SIG-M5 treated with dmso at 0.1 percent for 504 hours (cell line): ENCODE measurements around the gene ARHGEF17.
"Not testable (repeated sequence)": the region's sequence is repeated elsewhere in the genome, so short reads cannot be mapped to it uniquely, and the experiment has no call there.

Experiments
- DNase-seq: peaks from one replicate; lab custom pipeline; 2025; ENCODE audit not compliant: unreplicated experiment; lab: John Stamatoyannopoulos, UW

The ARHGEF17 gene

DNA sequence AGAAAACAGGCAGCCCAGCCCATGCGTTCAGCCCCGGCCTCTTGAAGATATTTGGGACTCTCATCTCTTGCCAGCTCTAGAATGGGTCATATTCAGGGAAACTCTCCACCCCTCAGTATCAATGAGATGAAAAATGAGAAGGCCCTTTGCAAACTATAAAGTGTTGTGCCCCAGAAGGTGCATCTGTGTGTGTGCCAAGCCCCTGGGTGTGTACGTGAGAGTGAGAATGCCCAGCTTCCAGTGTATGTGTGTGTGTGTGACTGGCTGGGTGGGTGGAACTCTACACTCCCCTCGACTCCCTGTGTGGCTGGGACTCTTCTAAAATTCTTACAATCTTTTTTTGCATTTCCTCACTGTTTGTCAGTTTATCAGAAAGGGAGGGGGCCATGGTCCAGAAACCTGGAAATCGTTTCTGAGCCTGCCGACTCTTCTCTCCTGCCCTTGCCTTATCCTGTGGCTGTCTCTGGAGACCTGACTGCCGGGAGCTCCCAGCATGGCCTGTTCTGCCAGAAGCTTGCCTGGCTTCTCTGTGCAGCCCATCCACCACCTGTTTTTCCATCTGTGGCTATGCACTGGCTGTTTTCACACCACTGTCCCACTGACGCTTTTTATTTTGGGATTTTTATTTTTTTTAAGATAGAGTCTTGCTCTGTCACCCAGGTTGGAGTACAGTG lies 34.7 kb upstream of the ARHGEF17 start:
- peak; percentile 22 for DNase-seq

DNA sequence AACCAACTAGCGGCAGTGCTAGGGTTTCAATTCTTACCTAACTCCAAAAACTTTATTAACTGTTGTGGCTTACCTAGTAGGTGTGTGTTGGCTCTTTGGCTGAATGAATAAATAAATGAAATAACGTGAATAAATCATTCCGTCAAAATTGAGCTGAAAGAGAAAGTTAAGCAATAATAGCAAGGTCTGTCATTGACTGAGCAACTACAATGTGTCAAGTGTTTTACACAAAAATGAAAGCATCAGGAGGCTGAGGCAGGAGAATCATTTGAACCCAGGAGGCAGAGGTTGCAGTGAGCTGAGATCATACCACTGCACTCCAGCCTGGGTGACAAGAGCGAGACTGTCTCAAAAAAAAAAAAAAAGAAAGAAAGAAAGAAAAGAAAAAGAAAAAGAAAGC lies 33.9 kb upstream of the ARHGEF17 start:
- not testable (repeated sequence) for DNase-seq

DNA sequence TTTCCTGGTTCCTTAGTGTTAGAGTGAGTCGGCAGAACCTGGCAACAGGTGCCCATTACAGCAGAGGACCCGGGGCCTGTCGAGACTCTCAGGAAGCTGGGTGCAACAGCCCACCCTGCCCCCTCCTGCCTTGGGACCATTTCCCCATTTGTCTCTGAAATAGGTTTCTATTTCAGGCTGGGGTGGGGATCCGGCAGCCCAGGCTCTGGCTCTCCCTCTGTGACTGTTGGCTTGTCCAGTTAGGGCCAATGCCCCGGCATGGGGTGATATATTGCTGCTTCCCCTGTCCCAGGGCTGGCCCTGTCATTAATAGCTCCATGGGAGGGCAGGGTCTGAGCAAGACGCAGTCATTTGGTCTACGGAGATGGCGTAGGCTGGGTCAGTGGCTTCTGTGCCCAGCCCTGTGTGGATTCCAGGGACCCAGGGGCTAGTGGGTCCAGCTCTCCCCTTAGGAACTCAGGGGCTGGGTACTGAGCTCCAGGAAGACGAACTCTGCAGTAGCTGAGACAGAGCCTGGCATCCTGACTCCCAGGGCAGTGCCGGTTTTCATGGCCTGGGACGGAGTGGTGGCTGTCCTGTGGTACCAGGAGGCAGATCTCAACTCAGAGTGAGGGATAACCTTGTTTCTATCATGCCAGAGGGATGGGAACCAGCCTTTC lies 33.2 kb upstream of the ARHGEF17 start:
- DNase-seq: peak; percentile 65

DNA sequence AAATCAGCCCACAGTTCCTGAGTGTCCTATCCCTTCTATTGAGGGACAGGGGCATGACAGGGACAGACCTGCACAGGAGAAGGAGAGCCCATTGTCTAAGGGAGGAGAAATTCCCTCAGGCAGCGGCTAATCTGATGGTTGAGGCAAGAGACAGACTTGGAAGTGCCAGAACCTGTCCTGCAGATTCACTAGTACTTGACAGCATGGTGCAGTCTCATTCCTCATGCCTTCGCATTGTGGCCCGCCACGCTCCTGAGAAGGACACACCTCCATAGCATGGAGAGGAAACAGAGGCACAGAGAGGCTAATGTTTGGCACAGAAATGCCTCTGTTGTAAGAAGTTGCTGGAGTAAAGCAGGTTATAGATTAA lies 32.7 kb upstream of the ARHGEF17 start:
- peak; percentile 15 for DNase-seq

DNA sequence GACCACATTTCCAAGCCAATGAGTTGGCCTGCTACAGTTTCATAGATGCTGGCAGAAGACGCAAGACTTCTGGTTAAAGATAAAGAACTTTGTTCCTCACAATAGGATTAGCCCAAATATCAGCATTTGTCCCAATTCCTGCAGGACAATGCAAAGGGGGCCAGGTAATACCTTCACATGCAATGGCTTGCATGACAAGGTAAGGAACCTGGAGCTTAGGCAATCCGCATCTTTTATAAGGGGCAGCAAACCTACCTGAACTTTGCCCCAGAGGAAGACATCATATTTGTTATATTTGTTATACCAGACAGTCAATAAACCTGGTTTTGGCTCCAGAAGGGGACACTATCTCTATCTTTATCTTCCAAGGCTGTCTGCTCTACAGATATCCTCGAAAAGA lies 30.6 kb upstream of the ARHGEF17 start:
- DNase-seq: no peak

DNA sequence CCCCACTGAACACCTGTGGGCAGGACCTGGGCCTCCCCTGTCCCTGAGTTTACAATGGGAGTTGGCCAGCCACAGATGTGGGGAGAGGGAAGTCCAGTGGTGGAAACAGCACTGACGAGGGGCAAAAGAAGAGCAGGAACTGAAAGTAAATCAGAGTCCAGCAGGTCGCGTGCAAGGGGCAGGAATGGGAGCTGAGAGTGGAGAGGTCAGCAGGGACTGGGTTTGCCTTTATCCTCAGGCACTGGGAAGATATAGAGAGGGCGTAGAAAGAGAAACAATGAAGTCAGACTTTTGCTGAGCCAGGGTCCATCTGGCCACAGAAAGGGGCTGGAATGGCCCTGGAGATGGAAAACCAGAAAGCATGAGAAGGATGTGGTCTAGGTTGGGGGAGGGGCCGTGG lies 27.4 kb upstream of the ARHGEF17 start:
- DNase-seq: no peak

DNA sequence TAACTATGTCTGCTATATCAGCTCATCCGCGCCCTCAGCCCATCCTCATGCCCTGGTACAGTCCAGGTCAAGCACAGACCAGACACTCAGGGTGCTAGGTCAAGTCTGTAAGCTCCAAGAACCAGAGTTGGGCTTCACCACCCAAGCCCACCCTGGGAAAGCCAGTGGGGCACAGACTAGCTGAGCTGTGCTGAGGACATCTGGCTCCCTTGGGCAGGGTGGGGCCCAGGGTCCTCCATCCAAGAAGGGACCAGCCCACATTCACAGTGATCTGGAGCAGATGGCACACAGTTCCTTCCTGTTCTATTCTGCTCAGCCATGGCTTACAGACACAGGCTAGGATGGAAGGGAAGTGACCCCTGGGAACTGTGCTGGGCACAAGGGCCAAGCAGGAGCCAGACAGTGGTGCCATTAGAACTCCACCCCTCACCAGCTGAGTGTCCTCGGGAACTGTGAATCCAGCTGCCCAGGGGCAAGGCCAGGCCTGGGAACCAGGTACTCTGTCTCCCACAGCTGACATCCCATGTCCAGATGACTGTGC lies 26.8 kb upstream of the ARHGEF17 start:
- no peak for DNase-seq

DNA sequence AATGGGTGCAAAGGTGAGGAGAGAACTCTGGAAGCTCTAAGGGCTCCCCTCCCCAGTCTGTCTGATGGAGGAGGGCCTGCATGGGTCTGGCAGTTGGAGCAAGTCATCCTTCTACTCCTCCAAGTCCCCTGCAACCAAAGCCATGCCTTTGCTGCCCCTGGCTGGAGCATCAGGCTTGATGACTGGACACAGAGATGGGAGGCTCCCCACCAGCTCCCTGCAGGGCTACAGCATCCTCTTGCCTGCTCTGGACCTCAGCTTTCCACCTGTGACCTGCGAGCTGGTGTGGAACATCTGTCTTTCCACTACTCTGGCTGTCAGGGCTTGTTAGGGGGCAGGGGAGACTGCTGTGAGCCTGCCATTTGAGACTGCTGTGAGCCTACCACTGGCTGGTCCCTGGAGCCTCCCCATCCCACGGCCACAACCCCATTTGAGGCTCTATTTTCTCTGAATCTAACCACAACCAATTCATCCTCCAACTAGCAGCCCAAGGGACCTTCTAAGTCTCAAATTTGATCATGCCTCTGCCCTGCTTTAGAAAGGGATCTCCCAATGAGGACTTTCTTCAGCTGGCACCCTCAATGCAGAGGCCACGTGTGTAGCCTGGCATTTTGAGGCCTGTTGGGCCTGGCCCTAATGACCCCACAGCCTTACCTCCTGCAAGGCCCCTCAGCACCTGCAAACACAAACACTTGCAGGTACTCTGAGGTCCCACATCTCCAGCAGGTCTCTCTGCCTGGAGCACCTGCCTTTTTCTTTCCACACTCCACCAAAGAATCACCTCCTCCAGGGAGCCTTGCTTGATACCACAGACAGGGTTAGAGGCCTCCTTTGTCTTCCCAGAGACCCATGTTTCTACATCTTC lies 26.0 kb upstream of the ARHGEF17 start:
- DNase-seq: no peak

DNA sequence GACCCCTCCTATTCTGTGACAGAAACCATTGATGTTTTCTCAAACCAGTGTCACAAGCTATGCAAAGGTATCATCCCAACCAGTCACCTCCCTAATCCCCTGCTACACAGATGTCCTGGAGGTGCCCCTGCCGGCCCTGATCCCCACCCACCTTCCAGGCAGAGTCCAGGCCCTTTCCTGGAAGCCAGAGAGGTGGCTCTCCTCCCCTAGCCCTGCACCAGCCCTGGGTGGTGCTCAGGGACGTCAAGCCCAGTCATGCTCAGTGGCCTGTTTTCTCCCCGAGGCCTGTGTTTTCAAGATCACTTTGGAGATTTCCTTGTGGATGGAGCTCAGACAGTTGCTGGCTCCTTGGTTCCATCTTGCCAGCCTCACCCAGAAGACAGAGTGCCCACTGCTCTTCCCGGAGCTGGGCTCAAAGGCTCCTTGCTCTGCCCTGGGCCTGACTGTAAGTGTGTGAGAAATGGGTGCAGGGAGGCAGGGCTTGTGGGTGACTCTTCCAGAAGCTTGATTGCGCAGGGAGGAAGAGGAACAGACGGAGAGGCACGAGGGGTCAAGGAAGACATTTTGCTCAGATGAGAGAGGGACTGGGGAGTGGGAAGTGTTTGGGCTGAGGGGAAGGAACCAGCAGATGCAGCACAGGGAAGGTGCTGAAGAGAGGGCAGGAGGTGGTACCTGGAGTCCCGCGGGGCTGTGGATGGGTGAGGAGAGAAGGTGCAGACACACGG lies 24.6 kb upstream of the ARHGEF17 start:
- DNase-seq: no peak

DNA sequence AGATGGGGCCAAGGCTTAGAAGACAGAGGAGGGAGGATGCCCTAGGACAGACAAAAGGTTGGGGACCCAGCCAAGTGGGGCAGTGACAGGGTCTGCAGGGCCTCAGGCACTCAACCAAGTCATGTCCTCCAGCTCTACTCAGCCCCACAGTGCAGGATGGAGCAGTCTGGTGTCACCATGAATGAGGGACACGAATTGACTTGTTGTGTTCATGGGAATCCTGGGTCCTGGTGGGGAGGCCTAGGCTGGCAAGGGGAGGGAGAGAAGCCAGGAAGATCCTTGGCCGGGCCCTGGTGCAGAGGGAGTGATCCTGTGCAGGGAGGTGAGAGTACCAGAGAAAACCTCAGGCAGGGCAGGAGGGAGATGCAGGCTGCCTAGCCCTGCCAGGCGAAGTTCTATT lies 24.0 kb upstream of the ARHGEF17 start:
- DNase-seq: no peak

DNA sequence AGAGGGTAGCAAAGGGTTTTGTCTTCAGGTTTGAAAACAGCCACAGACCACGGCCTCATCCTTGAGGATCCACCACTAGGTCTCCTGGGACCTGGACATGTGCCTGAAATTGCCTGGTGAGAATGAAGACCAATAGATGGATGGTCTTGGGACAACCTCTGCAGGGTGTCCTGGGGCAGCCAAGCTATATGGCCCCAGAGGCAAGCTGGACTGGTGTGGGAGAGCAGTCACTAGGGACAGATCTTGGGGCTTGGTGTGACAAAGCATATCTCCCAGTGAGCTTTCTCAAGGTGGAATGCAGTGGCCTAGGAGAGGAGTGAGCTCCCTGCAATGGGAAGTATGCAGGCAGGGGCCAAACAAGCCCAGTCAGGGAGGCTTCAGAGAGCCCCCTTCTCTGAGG lies 22.4 kb upstream of the ARHGEF17 start:
- no peak for DNase-seq

DNA sequence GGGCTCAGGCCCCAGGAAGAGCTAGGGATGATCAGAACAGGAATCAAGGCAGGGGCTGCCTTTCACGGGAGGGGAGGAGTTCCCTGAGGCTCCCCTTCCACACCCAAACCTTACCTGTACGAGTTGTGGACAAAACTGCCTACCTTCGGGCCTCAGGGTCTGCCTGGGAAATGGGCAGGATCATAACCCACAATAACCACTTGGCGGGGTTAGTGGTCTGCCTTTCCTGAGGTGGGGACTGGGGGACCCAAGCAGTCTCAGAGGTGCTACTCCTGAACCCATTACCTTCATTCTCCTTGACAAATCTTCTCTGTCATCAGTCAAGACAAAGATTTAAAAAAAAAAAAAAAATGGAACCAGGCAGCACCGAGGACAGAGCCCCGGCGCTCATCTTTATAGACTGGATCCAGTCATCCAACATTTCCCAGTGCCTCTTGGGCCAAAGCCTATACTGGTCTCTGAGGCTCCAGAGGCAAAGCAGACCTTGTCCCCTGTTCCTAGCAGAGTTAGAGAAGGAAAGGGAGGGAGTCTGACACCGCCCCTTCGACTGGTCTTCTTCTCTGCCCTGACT lies 21.8 kb upstream of the ARHGEF17 start:
- DNase-seq: no peak

DNA sequence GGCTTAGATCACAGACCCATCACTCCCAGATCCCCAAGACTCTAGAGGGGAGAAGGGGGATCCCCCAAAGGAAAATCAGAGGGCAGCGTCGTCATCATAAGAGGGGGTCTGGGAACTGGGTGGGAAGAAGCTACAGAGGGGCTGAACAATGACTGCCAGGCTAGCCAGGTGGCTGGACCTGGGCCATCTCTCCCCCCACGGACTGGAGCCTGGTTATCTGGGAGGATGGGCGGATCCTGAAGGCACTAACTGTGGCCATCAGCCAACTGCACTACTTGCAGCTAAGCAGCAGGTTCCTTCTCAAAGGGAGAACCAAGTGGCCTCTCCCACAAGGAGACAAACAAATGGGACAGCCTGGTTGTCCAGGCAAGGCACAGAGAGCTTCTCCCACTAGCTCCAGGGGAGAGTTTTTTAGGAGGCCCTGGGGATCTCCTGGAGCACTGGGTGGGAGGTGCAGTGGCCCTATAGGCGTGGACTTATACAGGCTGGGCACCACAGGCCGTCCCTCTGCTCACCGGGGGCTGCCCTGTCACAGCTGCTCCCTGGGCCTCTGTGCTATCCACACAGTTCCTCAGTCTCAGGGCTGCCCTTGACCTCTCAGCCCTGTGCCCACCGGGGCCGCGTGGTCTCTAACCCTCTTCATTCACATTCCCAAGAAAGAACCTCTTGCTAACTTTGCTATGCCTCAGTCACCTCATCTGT lies 20.5 kb upstream of the ARHGEF17 start:
- no peak for DNase-seq

DNA sequence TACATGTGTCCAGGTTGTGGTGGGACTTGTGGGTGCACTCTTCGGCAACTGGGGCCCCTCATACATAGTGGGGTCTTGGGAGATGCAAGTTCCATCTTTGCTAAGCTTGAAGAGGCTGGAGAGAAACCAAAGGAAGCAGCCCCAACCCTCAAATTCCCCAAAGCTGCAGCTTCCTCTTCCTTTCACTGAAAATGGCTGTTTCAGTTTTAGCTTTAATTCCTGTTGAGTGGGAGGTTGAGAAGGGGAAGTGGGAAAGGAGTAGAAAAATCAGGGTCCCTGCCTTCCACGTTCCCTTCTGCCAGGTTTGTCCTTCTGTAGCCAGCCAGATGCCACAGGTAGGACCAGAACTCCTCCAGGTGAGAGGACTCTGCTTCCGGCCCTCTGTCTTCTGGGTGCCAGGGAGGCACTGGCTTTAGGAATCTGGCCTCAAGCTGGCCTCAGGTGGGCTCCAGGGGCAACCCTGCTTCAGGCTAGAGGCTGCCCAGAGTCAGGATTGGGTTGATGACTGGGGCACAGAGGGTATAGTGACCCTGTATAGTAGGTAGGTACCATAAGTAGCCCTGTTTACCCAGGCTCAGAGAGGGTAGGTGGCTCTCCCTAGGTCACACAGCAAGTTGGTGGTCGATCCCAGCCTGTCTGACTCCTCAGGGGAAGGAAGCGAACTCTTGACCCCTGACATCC lies 19.7 kb upstream of the ARHGEF17 start:
- peak; percentile 76 for DNase-seq

DNA sequence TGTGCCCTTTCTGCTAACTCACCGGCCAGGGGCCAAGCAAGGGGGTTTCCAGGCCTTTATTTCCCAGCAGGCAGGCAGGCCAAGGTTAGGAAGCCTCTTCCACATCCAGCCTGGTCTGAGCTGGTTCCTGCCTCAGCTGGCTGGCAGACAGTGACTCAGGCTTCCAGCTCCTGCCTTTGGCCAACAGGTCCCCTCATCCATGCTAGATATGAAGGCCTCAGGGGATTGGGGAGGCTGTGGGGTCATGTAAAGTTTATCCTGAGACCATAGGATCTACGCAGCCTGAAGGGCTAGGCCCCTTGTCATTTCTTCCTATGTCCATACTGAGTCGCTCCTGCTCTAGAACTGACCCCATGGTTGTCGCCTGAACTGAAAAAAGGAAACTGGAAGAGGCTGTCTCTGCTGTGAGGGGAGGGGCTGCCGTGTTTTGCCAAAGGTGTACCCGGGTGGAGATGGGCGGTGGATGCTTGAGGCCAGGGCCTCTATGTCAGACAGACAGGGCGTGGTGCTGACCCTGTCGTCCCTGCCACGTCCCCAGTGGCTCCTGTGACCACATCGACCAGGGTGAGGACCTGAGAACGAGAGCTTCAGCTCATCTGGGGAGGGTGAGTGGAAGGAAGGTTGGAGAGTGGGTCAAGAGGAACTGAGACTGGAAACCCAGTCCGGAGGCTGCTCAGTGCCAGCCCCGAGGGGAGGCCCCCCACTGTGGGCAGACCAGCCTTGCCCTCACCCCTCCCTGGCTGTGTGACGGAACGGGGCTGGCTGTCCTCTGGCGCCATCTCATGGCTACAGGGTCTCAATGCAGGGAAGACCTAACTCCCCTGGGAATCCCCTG lies 19.0 kb upstream of the ARHGEF17 start:
- peak; percentile 71 for DNase-seq

DNA sequence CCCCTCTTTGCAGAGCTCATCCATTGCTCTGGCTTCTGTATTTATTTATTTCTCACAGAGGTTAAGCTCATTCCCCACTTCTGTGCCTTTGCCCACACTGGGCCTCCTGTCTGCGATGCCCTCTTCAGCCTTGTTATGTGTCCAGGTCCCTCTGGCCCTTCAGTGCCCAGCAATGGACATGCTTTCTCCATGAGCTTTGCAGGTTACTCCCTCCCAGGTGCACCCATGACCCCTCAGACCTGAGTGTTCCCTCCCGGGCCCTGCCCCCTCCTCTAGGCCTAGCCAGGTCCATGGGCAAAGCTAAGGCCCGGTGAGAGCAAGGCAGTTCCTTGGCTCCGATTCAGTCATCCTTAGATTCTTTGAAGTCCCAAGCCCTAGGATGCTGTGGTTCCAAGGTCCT lies 17.5 kb upstream of the ARHGEF17 start:
- DNase-seq: no peak

DNA sequence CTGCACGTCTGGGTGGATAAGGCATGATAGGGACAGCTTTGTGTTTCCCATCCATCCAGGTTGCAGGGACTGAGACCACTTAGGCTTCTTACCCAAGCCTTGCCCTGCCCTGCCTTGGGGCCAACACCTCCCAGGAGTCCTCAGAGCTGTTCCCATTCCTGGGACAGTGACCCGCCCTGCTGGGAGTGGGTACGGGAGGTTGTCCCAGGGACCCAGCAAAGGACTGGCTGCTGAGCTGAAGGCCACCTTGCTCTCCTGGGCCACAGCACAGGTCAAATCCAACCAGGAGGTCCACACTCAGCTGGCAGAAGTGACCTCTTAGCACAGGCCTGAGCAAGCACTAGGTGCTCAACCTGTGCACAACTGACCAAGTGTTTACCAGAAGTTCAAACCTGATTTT lies 16.9 kb upstream of the ARHGEF17 start:
- no peak for DNase-seq

DNA sequence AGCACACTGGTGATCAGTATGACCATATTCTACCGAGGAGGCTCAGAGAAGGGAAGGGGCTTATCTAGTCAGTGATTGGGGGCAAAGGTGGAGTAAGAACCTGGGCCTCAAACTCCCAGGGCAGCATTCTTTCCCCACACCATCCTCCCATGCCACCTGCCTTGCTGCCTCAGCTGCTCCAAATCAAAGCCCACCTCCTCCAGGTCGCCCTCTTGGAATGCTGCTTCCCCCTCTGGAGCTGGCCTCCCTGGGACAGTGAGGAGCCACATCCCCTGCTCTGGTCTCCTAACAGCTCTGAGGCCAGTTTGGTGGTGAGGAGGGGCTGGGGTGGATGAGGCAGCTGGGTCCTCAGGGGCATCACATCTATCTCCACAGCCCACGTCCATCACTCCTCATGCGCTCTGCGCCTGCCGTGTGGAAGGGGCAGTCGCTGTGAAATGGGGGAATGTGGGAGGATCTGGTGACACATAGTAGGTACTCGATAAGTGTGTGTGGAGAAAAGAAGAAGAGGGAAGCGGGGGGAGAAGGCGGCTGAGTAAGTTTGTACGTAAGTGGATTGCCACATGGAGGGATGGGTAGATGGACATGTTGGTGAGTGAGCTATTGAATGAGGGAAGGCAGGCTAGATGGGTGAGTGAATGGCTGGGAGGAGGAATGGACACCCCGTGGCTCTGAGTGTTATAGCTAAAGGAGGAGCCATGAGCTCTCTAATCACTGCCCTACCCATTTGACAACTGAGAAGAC lies 16.1 kb upstream of the ARHGEF17 start:
- DNase-seq: no peak
